Body of pancreas (tissue), 4 donors: Measurements from ENCODE around the gene USP7.

ENCODE experiments used
- CTCF ChIP-seq, 7 experiments: fragments of 450-650 bp in 4 of 7; fragments of 200-600 bp in 3 of 7; sonication (generic) in 3 of 7; IDR thresholded peaks; one replicate each; pipeline ENCODE4 v1.5.1; 2016 to 2019; ENCODE audit warnings: antibody characterized with exemption in 7 of 7
- POLR2A ChIP-seq, 3 donors: fragments of 450-650 bp; IDR thresholded peaks; one replicate each; pipeline ENCODE4 v1.6.1; 2016; ENCODE audit warnings: antibody characterized with exemption in 3 of 3, mild to moderate bottlenecking in 2 of 3

DNA sequence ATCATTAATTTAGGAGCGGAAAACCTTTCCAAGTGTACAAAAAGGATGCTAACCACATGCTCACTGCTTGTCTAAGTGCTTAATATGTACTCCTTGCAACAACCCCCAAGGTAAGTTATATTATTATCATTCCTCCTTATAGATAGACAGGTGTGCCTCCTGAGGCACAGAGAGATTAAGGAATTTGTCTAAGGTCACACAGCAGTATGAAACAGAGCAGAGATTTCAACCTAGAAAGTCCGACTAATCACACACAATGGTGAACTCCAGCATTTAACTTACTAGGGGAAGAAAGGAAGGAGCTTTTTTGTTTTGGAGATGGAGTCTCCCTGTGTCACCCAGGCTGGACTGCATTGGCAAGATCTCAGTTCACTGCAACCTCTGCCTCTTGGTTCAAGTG is 37.0 kb upstream of the USP7 start:
- TF ChIP-seq CTCF (IDR thresholded peaks at IDR 0.05) (no peak), POLR2A (IDR thresholded peaks at IDR 0.05) (no peak)
